IMR-90 (cell line): ENCODE measurements around the gene EML5. TPM values are rescaled to one million over a fixed set of nuclear protein-coding genes. Genes with fewer than 3 reads are reported as not detected.

Experiments used
- ATAC-seq: fragments of 200-7000 bp; cut with Tn5 transposase; 2 replicates; pipeline ENCODE4 v1.9.1; 2020; ENCODE audit warnings: low read depth, mild to moderate bottlenecking, moderate library complexity
- BruUV-seq: library from RNA; stranded (reverse); fragments of 400-500 nt; replicated peaks from 2 replicates; lab custom pipeline; 2021; lab: Mats Ljungman, UMichigan
- CTCF ChIA-PET: fragments of 300-600 bp; formaldehyde crosslinking; extraction: SDS; loops from one replicate; lab custom pipeline; 2021; ENCODE audit warnings: antibody characterized with exemption; lab: Yijun Ruan, JAX
- POLR2A ChIA-PET: fragments of 300-600 bp; sonication (Branson Sonifier 250); formaldehyde crosslinking; loops from one replicate; lab custom pipeline; 2022; ENCODE audit warnings: antibody characterized with exemption; ENCODE audit not compliant: unreplicated experiment; lab: Charles Lee
- DNase-seq: peaks from one replicate; pipeline ENCODE4 v3.0.0; 2013
- H2AFZ ChIP-seq: replicated peaks from 2 replicates; pipeline ENCODE3; 2013; ENCODE audit warnings: low read length, mild to moderate bottlenecking; ENCODE audit not compliant: poor library complexity
- H2AK5ac ChIP-seq: 2 replicates; pipeline ENCODE4 v1.6.1; 2013; ENCODE audit warnings: low read depth, low read length, inconsistent platforms
- H2AK9ac ChIP-seq: replicated peaks from 2 replicates; pipeline ENCODE3; 2013; ENCODE audit warnings: mild to moderate bottlenecking, low read depth, low read length, moderate library complexity; ENCODE audit not compliant: poor library complexity
- H2BK120ac ChIP-seq: 2 replicates; pipeline ENCODE4 v1.6.1; 2013; ENCODE audit warnings: low read depth, low read length, inconsistent platforms
- H2BK15ac ChIP-seq: 3 replicates; pipeline ENCODE4 v1.6.1; 2013; ENCODE audit warnings: low read depth, low read length, inconsistent platforms
- H2BK20ac ChIP-seq: 2 replicates; pipeline ENCODE4 v1.6.1; 2013; ENCODE audit warnings: low read depth, mild to moderate bottlenecking, inconsistent platforms, low read length, moderate library complexity
- H2BK5ac ChIP-seq: 2 replicates; pipeline ENCODE4 v1.6.1; 2013; ENCODE audit warnings: mild to moderate bottlenecking, low read depth, low read length, inconsistent platforms; ENCODE audit not compliant: poor library complexity, severe bottlenecking
- H3K14ac ChIP-seq: replicated peaks from 2 replicates; pipeline ENCODE4 v1.6.1; 2013; ENCODE audit warnings: low read depth, low read length, inconsistent platforms
- H3K18ac ChIP-seq: 2 replicates; pipeline ENCODE4 v1.6.1; 2013; ENCODE audit warnings: low read depth, low read length, control low read depth
- H3K23ac ChIP-seq: 2 replicates; pipeline ENCODE4 v1.6.1; 2013; ENCODE audit warnings: low read depth, low read length, inconsistent platforms
- H3K27ac ChIP-seq: 2 replicates; pipeline ENCODE4 v1.5.1; 2013; ENCODE audit warnings: mild to moderate bottlenecking, control low read depth, low read length; ENCODE audit not compliant: insufficient read depth
- H3K27me3 ChIP-seq: 2 replicates; pipeline ENCODE4 v1.6.1; 2013; ENCODE audit warnings: low read length; ENCODE audit not compliant: control insufficient read depth, insufficient read depth
- H3K36me3 ChIP-seq: 2 replicates; pipeline ENCODE4 v1.6.1; 2013; ENCODE audit warnings: low read length, mixed read lengths; ENCODE audit not compliant: control insufficient read depth, insufficient read depth
- H3K4ac ChIP-seq: 2 replicates; pipeline ENCODE4 v1.6.1; 2013; ENCODE audit warnings: low read depth, low read length, inconsistent platforms
- H3K4me1 ChIP-seq: 2 replicates; pipeline ENCODE4 v1.6.1; 2013; ENCODE audit warnings: low read length, mixed read lengths; ENCODE audit not compliant: control insufficient read depth, insufficient read depth
- H3K4me2 ChIP-seq: 2 replicates; pipeline ENCODE4 v1.6.1; 2013; ENCODE audit warnings: low read depth, mild to moderate bottlenecking, control low read depth, low read length, moderate library complexity
- H3K4me3 ChIP-seq: 2 replicates; pipeline ENCODE4 v1.5.1; 2013; ENCODE audit warnings: low read depth, mild to moderate bottlenecking, control low read depth, low read length, moderate library complexity; ENCODE audit not compliant: insufficient read depth
- H3K56ac ChIP-seq: 2 replicates; pipeline ENCODE4 v1.6.1; 2013; ENCODE audit warnings: low read length, inconsistent platforms; ENCODE audit not compliant: insufficient read depth; ENCODE audit errors: extremely low read depth
- H3K79me1 ChIP-seq, 2 experiments: 2 replicates each; pipeline ENCODE4 v1.6.1; 2013; ENCODE audit warnings: low read length in 2 of 2, inconsistent platforms in 1 of 2, low read depth in 1 of 2
- H3K9ac ChIP-seq: 2 replicates; pipeline ENCODE4 v1.6.1; 2013; ENCODE audit warnings: low read depth, low read length, control low read depth
- H3K9me1 ChIP-seq: 2 replicates; pipeline ENCODE4 v1.6.1; 2013; ENCODE audit warnings: low read length, inconsistent platforms; ENCODE audit not compliant: insufficient read depth
- H3K9me3 ChIP-seq: 2 replicates; pipeline ENCODE4 v1.6.1; 2013; ENCODE audit warnings: low read length; ENCODE audit not compliant: control insufficient read depth, insufficient read depth
- H4K20me1 ChIP-seq: 2 replicates; pipeline ENCODE4 v1.6.1; 2013; ENCODE audit warnings: low read length, inconsistent platforms; ENCODE audit not compliant: insufficient read depth
- H4K5ac ChIP-seq: 2 replicates; pipeline ENCODE4 v1.6.1; 2013; ENCODE audit warnings: mild to moderate bottlenecking, low read depth, low read length, control low read depth
- H4K8ac ChIP-seq, 2 experiments: 2 replicates each; pipeline ENCODE4 v1.6.1; 2013; ENCODE audit warnings: low read depth in 2 of 2, low read length in 2 of 2, control low read depth in 1 of 2, inconsistent platforms in 1 of 2
- H4K91ac ChIP-seq: 2 replicates; pipeline ENCODE4 v1.6.1; 2013; ENCODE audit warnings: low read depth, low read length, inconsistent platforms; ENCODE audit not compliant: insufficient read depth
- BHLHE40 ChIP-seq: fragments of 150-350 bp; IDR thresholded peaks from 2 replicates; pipeline ENCODE4 v1.6.1; 2016; ENCODE audit warnings: mild to moderate bottlenecking, low read depth, low read length
- CEBPB ChIP-seq: IDR thresholded peaks from 2 replicates; pipeline ENCODE4 v1.6.1; 2012; ENCODE audit warnings: low read depth, low read length, improper control_type of control experiment
- CHD1 ChIP-seq: IDR thresholded peaks from 2 replicates; pipeline ENCODE4 v1.6.1; 2012; ENCODE audit warnings: low read depth, low read length, improper control_type of control experiment
- CTCF ChIP-seq: conservative IDR thresholded peaks from 2 replicates; pipeline ENCODE4 v1.5.1; 2012; ENCODE audit warnings: mild to moderate bottlenecking, low read depth, low read length, improper control_type of control experiment
- ELK1 ChIP-seq: fragments of 150-350 bp; IDR thresholded peaks from 2 replicates; pipeline ENCODE4 v1.6.1; 2016; ENCODE audit warnings: low read depth, mild to moderate bottlenecking, low read length, moderate library complexity, borderline replicate concordance
- FOS ChIP-seq: fragments of 150-350 bp; IDR thresholded peaks from 2 replicates; pipeline ENCODE4 v1.6.1; 2016; ENCODE audit warnings: low read depth, low read length
- MAFK ChIP-seq: IDR thresholded peaks from 2 replicates; pipeline ENCODE4 v1.6.1; 2012; ENCODE audit warnings: low read depth, low read length, improper control_type of control experiment
- MAZ ChIP-seq: IDR thresholded peaks from 2 replicates; pipeline ENCODE4 v1.6.1; 2012; ENCODE audit warnings: low read depth, mild to moderate bottlenecking, low read length, improper control_type of control experiment, moderate library complexity, borderline replicate concordance
- MXI1 ChIP-seq: IDR thresholded peaks from 2 replicates; pipeline ENCODE4 v1.6.1; 2012; ENCODE audit warnings: low read depth, mild to moderate bottlenecking, low read length, moderate library complexity, borderline replicate concordance
- NFE2L2 ChIP-seq: fragments of 150-350 bp; IDR thresholded peaks from 2 replicates; pipeline ENCODE4 v1.6.1; 2016; ENCODE audit warnings: low read depth, mild to moderate bottlenecking, low read length
- POLR2A ChIP-seq: IDR thresholded peaks from 2 replicates; pipeline ENCODE4 v1.6.1; 2012; ENCODE audit warnings: mild to moderate bottlenecking, low read depth, low read length
- RAD21 ChIP-seq: IDR thresholded peaks from 2 replicates; pipeline ENCODE4 v1.6.1; 2012; ENCODE audit warnings: low read length, improper control_type of control experiment
- RCOR1 ChIP-seq: IDR thresholded peaks from 2 replicates; pipeline ENCODE4 v1.6.1; 2012; ENCODE audit warnings: mild to moderate bottlenecking, low read length, improper control_type of control experiment; ENCODE audit not compliant: insufficient replicate concordance
- RFX5 ChIP-seq: IDR thresholded peaks from 2 replicates; pipeline ENCODE4 v1.8.0; 2012; ENCODE audit warnings: low read depth, mild to moderate bottlenecking, low read length, moderate library complexity
- SMC3 ChIP-seq: fragments of 150-350 bp; IDR thresholded peaks from 2 replicates; pipeline ENCODE4 v1.6.1; 2016; ENCODE audit warnings: low read depth, mild to moderate bottlenecking, antibody characterized with exemption, low read length, moderate library complexity
- USF2 ChIP-seq: fragments of 150-350 bp; IDR thresholded peaks from 2 replicates; pipeline ENCODE4 v1.6.1; 2017; ENCODE audit warnings: mild to moderate bottlenecking, antibody characterized with exemption, low read length, low read depth
- WGBS, 2 experiments: methylation state at CpG; one replicate each; pipeline versions ENCODE4 v1.1.5 to v1.1.7; 2013; ENCODE audit warnings: missing lambda C conversion rate in 2 of 2; ENCODE audit not compliant: insufficient read length in 1 of 2; ENCODE audit errors: extremely low coverage in 2 of 2; 5-methylcytosine and 5-hydroxymethylcytosine counted together
- dilution Hi-C: fragments of 300-500 bp; cut with HindIII; formaldehyde crosslinking; loops from one replicate; pipeline ENCODE4 v1.14.3; 2018; ENCODE audit warnings: low sequenced_read_pairs; ENCODE audit not compliant: unreplicated experiment
- in situ Hi-C: fragments of 300-500 bp; cut with MboI; formaldehyde crosslinking; loops from 3 replicates; pipeline ENCODE4 v1.14.3; 2019; ENCODE audit warnings: low sequenced_read_pairs, inconsistent platforms, mixed read lengths
- intact Hi-C: fragments of 100-400 bp; cut with micrococcal nuclease; formaldehyde crosslinking; loops from 2 replicates; pipeline ENCODE4 v1.10.0; 2022
- polyA plus RNA-seq, 3 experiments: library from polyadenylated mRNA; depleted of rRNA; stranded (reverse); fragments of >200 nt; gene quantifications; 2 replicates each; pipeline ENCODE4 v1.2.3, GENCODE V29; 2012; ENCODE audit warnings: low replicate concordance in 1 of 3
- total RNA-seq: library from RNA; depleted of rRNA; stranded (reverse); fragments of >200 nt; gene quantifications from 2 replicates; pipeline ENCODE4 v1.2.3, GENCODE V29; 2012

Gene EML5
- total and polyA plus RNA-seq, 2 of the 4 experiments (the other 2 are of a cell fraction): 8.1 to 22.2 TPM

GRCh38 chr14:88798156-88798555 lies 5.4 kb upstream of the EML5 start:
- BruUV-seq: no TSS peak
- peaks cover 3% of the 10 kb centered on the region; the same call in 1 of the 2 replicates for H3K9me1 ChIP-seq
- no peak overlapping the region for H4K8ac ChIP-seq
- H3K23ac ChIP-seq: no peak overlapping the region
- no peak overlapping the region for H3K4ac ChIP-seq
- dilution Hi-C loops (no loop called here), intact Hi-C loops (no loop called here), in situ Hi-C loops (no loop called here)
- no peak overlapping the region for H2AK9ac ChIP-seq
- no peaks in the 10 kb centered on the region for H3K9me3 ChIP-seq
- ATAC-seq (no peak), DNase-seq (no peak)
- no peak for TF ChIP-seq MAZ
- TF ChIP-seq FOS: no peak
- TF ChIP-seq RAD21: no peak
- no peak for TF ChIP-seq NFE2L2
- TF ChIP-seq CHD1: no peak
- TF ChIP-seq MAFK: no peak
- no peak for TF ChIP-seq CTCF
- TF ChIP-seq BHLHE40: no peak
- no peak for TF ChIP-seq CEBPB
- no peak for TF ChIP-seq USF2
- TF ChIP-seq POLR2A: no peak
- TF ChIP-seq ELK1: no peak
- no peak for TF ChIP-seq MXI1
- no peak for TF ChIP-seq RFX5
- TF ChIP-seq RCOR1: no peak
- no peak for TF ChIP-seq SMC3
- no peak overlapping the region for H2BK5ac ChIP-seq
- ChIA-PET CTCF (interaction anchor here (0.5 to 0.6 kb wide), 2 partner anchors 46 to 1118 kb away, joined by 4 to 6 read pairs; no protein-coding TSS in a partner anchor), POLR2A (interaction anchor here (0.6 kb wide), 1 partner anchor 108 kb away, joined by 4 read pairs; no protein-coding TSS in a partner anchor)
- H3K56ac ChIP-seq: no peak overlapping the region
- no peak overlapping the region for H2AFZ ChIP-seq
- H3K4me3 ChIP-seq: no peak overlapping the region
- H4K91ac ChIP-seq: no peak overlapping the region
- H3K14ac ChIP-seq: no peak overlapping the region
- no peaks in the 10 kb centered on the region for H3K27me3 ChIP-seq
- no peak overlapping the region for H2AK5ac ChIP-seq
- H2BK20ac ChIP-seq: no peak overlapping the region
- no peak overlapping the region for H2BK15ac ChIP-seq
- no peak overlapping the region for H4K5ac ChIP-seq
- no peaks in the 10 kb centered on the region for H4K20me1 ChIP-seq
- H3K27ac ChIP-seq: no peak overlapping the region
- H3K36me3 ChIP-seq: no peaks in the 10 kb centered on the region
- H3K18ac ChIP-seq: no peak overlapping the region
- H3K9ac ChIP-seq: no peak overlapping the region
- no peak overlapping the region for H3K4me2 ChIP-seq
- no peak overlapping the region for H2BK120ac ChIP-seq
- H3K79me1 ChIP-seq: peaks cover 0 to 4% of the 10 kb centered on the region in 2 experiments; a peak in 2 of 4 replicates
- WGBS, 2 experiments: no CpG with 5 or more reads among the region's 4 CpGs
- H3K4me1 ChIP-seq: 0 out of 2 replicates have a peak, but pooled peaks cover 1% of the 10 kb centered on the region
